IPS-20b (cell line): Measurements from ENCODE around the gene BZW2.

Source experiments
- H3K27ac ChIP-seq: one replicate; pipeline ENCODE4 v1.5.1; 2013; ENCODE audit warnings: low read length
- H3K27me3 ChIP-seq: 2 replicates; pipeline ENCODE4 v1.6.1; 2013; ENCODE audit warnings: mild to moderate bottlenecking, low read length, inconsistent platforms; ENCODE audit not compliant: insufficient read depth
- H3K36me3 ChIP-seq: 2 replicates; pipeline ENCODE4 v1.6.1; 2013; ENCODE audit warnings: low read depth, mild to moderate bottlenecking, inconsistent platforms, low read length, moderate library complexity; ENCODE audit not compliant: insufficient read depth
- H3K4me1 ChIP-seq: 2 replicates; pipeline ENCODE4 v1.6.1; 2013; ENCODE audit warnings: mild to moderate bottlenecking, control low read depth, inconsistent platforms, low read length, moderate library complexity; ENCODE audit not compliant: insufficient read depth
- H3K4me3 ChIP-seq: 2 replicates; pipeline ENCODE4 v1.5.1; 2013; ENCODE audit warnings: mild to moderate bottlenecking, low read length, inconsistent platforms
- H3K9ac ChIP-seq: 2 replicates; pipeline ENCODE4 v1.6.1; 2013; ENCODE audit warnings: low read depth, mild to moderate bottlenecking, inconsistent platforms, low read length, moderate library complexity
- H3K9me3 ChIP-seq: 2 replicates; pipeline ENCODE4 v1.6.1; 2013; ENCODE audit warnings: mild to moderate bottlenecking, low read depth, low read length, inconsistent platforms; ENCODE audit not compliant: insufficient read depth

BZW2 gene

GRCh38 chr7:16619979-16620408, 26.0 kb upstream of the BZW2 start:
- no peaks in the 10 kb centered on the region for H3K9me3 ChIP-seq
- no peaks in the 10 kb centered on the region for H3K27me3 ChIP-seq
- H3K36me3 ChIP-seq = peaks cover 12% of the 10 kb centered on the region
- H3K27ac ChIP-seq = no peak overlapping the region
- H3K9ac ChIP-seq = no peak overlapping the region
- peaks cover 13% of the 10 kb centered on the region; the same call in 1 of the 2 replicates for H3K4me1 ChIP-seq
- no peak overlapping the region for H3K4me3 ChIP-seq

DNA sequence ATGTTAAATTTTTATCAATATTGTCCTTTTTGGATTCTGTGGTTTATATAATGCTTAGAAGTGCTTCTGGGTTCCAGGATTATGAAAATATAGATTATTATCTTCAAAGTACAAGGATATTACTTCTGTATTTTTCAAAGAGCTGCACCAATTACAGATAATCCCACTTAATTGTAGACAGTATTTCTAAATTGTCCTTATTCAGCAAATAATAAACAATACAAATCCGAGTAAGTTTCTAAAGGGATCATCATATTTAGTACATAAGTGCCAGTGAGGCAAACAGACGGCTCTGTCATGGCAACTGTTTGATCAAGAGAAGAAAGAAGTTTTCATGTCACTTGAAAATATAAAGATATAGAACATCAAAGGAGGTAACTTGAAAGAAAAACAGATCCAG, 19.6 kb upstream of the BZW2 start:
- peaks cover 7% of the 10 kb centered on the region for H3K36me3 ChIP-seq
- no peak overlapping the region for H3K27ac ChIP-seq
- H3K9me3 ChIP-seq = no peaks in the 10 kb centered on the region
- peaks cover 8% of the 10 kb centered on the region; the same call in 1 of the 2 replicates for H3K4me1 ChIP-seq
- no peaks in the 10 kb centered on the region for H3K27me3 ChIP-seq
- no peak overlapping the region for H3K9ac ChIP-seq
- H3K4me3 ChIP-seq = no peak overlapping the region

DNA sequence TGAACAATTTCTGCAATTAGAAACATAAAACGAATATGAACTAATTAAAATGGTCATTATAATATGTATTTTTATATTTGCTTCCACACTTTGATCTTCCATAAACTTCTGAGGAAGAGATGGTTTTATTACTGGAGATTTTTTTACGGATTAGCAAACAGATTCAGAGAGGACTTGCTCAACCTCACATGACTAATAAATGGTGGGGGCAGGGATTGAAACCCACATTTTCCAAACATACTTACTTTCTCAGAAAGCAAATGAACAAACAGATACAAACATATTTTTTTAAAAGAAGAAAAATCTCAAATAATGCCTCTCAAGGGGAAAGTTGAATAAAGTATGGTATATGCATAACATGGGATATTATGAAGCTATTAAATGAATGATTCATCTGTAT, 18.7 kb upstream of the BZW2 start:
- Histone ChIP-seq H3K4me3 (no peak overlapping the region), H3K27me3 (no peaks in the 10 kb centered on the region), H3K27ac (no peak overlapping the region), H3K36me3 (peaks cover 7% of the 10 kb centered on the region), H3K9me3 (no peaks in the 10 kb centered on the region), H3K4me1 (peaks cover 8% of the 10 kb centered on the region; the same call in 1 of the 2 replicates), H3K9ac (no peak overlapping the region)

- no peak overlapping the region for H3K27ac ChIP-seq
- no peak overlapping the region for H3K9ac ChIP-seq
- no peak overlapping the region for H3K4me3 ChIP-seq
- no peaks in the 10 kb centered on the region for H3K9me3 ChIP-seq
- H3K27me3 ChIP-seq = no peaks in the 10 kb centered on the region
- H3K4me1 ChIP-seq = peaks cover 8% of the 10 kb centered on the region; the same call in 1 of the 2 replicates
- H3K36me3 ChIP-seq = no peaks in the 10 kb centered on the region; the same call in 1 of the 2 replicates
These were observed 15.3 kb upstream of the BZW2 start for GRCh38 chr7:16630654-16631053.

DNA sequence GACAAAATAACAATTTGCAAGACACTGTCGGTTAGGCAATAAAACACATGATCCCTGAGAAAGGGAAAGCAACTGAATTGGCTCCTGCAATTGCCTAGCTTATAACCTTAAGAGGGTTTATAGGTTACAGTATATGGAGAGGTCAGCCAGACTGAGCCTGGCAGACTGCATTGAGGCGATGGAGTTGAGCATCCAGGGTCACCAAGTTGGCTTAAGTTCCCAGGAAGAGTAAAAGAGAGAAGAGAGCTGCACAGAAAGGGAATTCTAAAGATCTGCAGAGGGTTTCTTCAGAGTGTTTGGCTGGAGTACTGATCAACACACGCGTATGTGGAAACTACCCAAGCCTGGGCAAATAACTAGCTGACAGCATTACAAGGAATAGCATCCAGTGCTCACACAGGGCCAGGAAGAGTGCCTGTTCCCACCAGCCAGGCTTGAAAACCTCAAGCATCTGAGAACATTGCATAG, 11.7 kb upstream of the BZW2 start:
- no peak overlapping the region for H3K27ac ChIP-seq
- peaks cover 24% of the 10 kb centered on the region for H3K4me1 ChIP-seq
- no peak overlapping the region for H3K4me3 ChIP-seq
- H3K27me3 ChIP-seq = no peaks in the 10 kb centered on the region
- no peaks in the 10 kb centered on the region for H3K9me3 ChIP-seq
- no peak overlapping the region for H3K9ac ChIP-seq
- H3K36me3 ChIP-seq = no peaks in the 10 kb centered on the region; the same call in 1 of the 2 replicates

DNA sequence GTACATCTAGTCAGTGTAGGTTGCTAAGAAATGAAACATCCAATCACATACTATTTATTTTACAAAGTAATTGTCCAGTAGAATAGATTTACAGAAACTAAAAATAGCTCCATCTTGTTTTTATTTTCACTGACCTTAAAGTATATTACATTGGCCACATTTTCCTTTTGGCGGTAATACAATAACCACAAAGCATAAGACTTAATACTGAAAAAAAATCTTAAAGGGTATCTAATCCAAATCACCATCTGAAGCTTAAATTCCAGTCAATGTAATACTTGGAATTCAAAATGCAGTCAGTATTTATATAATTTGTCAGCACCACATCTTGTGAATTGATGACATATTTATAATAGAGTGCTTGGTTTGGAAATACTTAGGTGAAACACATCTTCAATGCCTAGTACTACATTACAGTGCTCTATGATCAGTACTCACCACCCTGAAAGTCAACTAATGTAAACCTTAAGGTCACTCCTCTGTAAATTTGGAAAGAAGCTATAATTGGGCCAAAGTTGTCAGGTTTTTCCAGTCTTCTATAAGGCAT, 9.4 kb upstream of the BZW2 start:
- Histone ChIP-seq H3K9me3 (no peaks in the 10 kb centered on the region), H3K4me3 (no peak overlapping the region), H3K36me3 (no peaks in the 10 kb centered on the region; the same call in 1 of the 2 replicates), H3K27ac (no peak overlapping the region), H3K4me1 (peaks cover 16% of the 10 kb centered on the region), H3K9ac (no peak overlapping the region), H3K27me3 (no peaks in the 10 kb centered on the region)

DNA sequence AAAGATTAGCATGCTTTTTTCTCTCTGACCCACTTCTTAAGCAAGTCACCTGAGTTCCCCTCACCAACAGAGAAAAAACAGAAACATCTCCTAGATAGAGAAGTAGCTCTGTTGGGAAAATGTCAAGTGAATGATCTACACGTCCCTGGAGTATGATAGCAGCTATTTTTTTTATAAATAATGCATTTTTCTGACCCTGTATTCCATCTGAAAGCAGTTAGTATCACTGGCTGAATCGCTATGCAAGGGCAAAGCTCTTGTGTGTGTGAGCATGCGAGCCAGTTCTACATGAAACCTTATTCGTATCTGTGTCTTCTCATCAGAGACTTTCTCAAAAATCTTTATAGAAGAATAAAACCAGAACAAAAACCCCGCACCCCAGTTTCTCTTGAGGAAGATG, 8.6 kb upstream of the BZW2 start:
- Histone ChIP-seq H3K9me3 (no peaks in the 10 kb centered on the region), H3K4me1 (peaks cover 16% of the 10 kb centered on the region), H3K27me3 (no peaks in the 10 kb centered on the region), H3K9ac (no peak overlapping the region), H3K4me3 (no peak overlapping the region), H3K27ac (no peak overlapping the region), H3K36me3 (no peaks in the 10 kb centered on the region; the same call in 1 of the 2 replicates)

GRCh38 chr7:16638282-16639280, 7.4 kb upstream of the BZW2 start:
- Histone ChIP-seq H3K27me3 (no peaks in the 10 kb centered on the region), H3K4me1 (peaks cover 16% of the 10 kb centered on the region), H3K9me3 (no peaks in the 10 kb centered on the region), H3K36me3 (no peaks in the 10 kb centered on the region; the same call in 1 of the 2 replicates), H3K9ac (no peak overlapping the region), H3K4me3 (0 out of 2 replicates have a peak overlapping the region, but pooled peaks have one; percentile 17), H3K27ac (no peak overlapping the region)

GRCh38 chr7:16644157-16644556, 1.8 kb upstream of the BZW2 start:
- H3K36me3 ChIP-seq = no peaks in the 10 kb centered on the region
- H3K4me3 ChIP-seq = peak overlapping the region; percentile 95
- H3K9ac ChIP-seq = no peak overlapping the region; the same call in 1 of the 2 replicates
- H3K9me3 ChIP-seq = no peaks in the 10 kb centered on the region
- H3K27me3 ChIP-seq = peaks cover 11% of the 10 kb centered on the region
- H3K4me1 ChIP-seq = peaks cover 25% of the 10 kb centered on the region
- H3K27ac ChIP-seq = no peak overlapping the region

GRCh38 chr7:16644636-16645592, 1.1 kb upstream of the BZW2 start:
- H3K4me3 ChIP-seq = peak overlapping the region; percentile 95
- H3K36me3 ChIP-seq = no peaks in the 10 kb centered on the region
- no peaks in the 10 kb centered on the region for H3K9me3 ChIP-seq
- no peak overlapping the region for H3K27ac ChIP-seq
- peaks cover 26% of the 10 kb centered on the region for H3K4me1 ChIP-seq
- peaks cover 11% of the 10 kb centered on the region for H3K27me3 ChIP-seq
- peak overlapping the region; percentile 95; the same call in 1 of the 2 replicates for H3K9ac ChIP-seq
